Cerebellar nuclear complex (tissue), 1 donor: ENCODE results near the gene PPP1R36.
"Not testable (repeated sequence)": the region's sequence is repeated elsewhere in the genome, so short reads cannot be mapped to it uniquely, and the experiment has no call there.

Source experiments
- DNase-seq, 2 experiments: peaks; one replicate each; lab custom pipeline; 2025; lab: John Stamatoyannopoulos, UW

PPP1R36 gene

DNA sequence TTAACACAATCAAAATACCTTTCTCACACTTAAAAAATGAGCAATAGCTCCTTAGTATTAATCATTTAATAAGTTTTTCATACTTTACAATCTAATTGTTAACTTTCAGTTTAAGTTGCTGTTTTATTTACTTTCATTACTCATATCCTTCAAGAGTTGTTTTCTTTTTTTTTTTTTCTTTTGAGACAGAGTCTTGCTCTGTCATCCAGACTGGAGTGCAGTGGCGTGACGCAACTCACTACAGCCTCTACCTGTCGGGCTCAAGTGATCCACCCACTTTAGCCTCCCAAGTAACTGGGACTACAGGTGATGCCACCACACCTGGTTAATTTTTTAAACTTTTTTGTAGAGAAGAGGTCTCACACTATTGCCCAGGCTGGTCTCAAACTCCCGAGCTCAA lies 29.1 kb upstream of the PPP1R36 start:
- no peak for DNase-seq

DNA sequence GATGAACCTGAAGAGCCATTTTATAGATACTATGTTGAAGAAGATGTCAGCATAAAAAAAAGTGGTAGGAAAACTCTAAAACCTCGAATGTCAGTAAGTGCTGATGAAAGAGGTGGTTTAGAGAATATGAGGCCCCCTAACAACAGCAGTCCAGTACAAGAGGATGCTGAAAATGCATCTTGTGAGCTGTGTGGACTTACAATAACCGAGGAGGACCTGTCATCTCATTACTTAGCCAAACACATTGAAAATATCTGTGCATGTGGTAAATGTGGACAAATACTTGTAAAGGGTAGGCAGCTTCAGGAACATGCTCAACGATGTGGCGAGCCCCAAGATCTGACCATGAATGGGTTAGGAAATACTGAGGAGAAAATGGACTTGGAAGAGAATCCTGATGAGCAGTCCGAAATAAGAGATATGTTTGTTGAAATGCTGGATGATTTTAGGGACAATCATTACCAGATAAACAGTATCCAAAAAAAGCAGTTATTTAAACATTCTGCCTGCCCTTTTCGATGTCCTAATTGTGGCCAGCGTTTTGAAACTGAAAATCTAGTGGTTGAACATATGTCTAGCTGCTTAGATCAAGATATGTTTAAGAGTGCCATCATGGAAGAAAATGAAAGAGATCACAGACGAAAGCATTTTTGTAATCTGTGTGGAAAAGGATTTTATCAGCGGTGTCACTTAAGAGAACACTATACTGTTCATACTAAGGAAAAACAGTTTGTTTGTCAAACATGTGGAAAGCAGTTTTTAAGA lies 27.0 kb upstream of the PPP1R36 start:
- no peak for DNase-seq

- no peak for DNase-seq
Observed at GRCh38 chr14:64525354-64525753, 24.4 kb upstream of the PPP1R36 start.

DNA sequence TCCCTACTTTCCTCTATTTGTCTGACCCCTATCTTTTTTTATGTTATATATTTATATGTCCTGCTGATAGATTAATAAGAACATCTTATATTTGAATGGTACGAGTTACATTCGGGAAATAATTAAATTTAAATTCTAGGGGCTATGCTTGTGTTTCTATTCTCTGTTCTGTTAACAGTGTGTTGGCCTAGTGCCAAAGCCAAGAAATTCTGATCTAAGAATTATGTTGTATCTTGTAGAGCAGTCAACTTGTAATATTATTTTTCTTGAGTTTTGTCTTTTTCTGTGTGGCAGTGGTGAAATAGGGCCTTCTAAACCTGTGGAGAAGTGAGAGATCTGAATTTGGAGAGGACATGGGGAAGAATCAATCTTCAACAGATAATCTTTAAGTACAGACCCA lies 18.2 kb upstream of the PPP1R36 start:
- DNase-seq = no peak

DNA sequence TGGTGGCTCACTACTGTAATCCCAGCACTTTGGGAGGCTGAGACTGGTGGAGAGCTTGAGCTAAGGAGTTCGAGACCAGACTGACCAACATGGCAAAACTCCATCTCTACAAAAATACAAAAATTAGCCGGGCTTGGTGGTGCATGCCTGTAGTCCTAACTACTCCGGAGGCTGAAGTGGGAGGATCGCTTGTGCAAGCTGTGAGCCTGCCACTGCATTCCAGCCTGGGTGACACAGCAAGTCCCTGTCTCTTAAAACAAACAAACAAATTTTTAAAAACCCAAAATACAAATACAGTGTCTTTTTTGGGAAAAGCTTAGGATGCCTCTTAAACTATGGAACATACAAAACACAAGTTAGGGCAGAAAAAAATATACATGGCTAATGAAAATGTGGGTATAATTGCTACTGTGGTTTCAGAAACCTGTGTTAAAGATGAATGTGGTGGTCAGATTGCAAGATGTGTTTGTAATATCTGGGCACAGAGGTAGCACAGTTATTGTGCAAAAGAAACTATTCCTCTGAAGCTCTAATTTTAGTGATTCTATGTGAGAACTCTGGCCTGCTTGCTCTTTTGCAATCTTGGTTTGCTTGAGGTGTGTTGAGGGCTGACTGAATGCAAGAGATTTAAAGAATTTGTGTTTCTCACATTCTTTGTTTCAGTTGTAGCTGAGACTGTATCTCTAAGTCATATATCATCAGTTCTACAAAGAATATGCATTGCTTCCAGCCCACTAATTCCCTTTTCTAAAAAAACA lies 13.1 kb upstream of the PPP1R36 start:
- no peak for DNase-seq

- DNase-seq = peak; percentile 57 to 84
Observed at GRCh38 chr14:64540208-64541202, 9.3 kb upstream of the PPP1R36 start, which contains the start of gene HSPA2. HSPA2 (plus strand) TSS chr14:64540741; CDS start chr14:64540850, 109 bp downstream.

DNA sequence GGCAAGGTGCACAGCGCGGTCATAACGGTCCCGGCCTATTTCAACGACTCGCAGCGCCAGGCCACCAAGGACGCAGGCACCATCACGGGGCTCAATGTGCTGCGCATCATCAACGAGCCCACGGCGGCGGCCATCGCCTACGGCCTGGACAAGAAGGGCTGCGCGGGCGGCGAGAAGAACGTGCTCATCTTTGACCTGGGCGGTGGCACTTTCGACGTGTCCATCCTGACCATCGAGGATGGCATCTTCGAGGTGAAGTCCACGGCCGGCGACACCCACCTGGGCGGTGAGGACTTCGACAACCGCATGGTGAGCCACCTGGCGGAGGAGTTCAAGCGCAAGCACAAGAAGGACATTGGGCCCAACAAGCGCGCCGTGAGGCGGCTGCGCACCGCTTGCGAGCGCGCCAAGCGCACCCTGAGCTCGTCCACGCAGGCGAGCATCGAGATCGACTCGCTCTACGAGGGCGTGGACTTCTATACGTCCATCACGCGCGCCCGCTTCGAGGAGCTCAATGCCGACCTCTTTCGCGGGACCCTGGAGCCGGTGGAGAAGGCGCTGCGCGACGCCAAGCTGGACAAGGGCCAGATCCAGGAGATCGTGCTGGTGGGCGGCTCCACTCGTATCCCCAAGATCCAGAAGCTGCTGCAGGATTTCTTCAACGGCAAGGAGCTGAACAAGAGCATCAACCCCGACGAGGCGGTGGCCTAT lies 8.3 kb upstream of the PPP1R36 start:
- no peak for DNase-seq

DNA sequence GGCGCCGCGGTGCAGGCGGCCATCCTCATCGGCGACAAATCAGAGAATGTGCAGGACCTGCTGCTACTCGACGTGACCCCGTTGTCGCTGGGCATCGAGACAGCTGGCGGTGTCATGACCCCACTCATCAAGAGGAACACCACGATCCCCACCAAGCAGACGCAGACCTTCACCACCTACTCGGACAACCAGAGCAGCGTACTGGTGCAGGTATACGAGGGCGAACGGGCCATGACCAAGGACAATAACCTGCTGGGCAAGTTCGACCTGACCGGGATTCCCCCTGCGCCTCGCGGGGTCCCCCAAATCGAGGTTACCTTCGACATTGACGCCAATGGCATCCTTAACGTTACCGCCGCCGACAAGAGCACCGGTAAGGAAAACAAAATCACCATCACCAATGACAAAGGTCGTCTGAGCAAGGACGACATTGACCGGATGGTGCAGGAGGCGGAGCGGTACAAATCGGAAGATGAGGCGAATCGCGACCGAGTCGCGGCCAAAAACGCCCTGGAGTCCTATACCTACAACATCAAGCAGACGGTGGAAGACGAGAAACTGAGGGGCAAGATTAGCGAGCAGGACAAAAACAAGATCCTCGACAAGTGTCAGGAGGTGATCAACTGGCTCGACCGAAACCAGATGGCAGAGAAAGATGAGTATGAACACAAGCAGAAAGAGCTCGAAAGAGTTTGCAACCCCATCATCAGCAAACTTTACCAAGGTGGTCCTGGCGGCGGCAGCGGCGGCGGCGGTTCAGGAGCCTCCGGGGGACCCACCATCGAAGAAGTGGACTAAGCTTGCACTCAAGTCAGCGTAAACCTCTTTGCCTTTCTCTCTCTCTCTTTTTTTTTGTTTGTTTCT lies 7.6 kb upstream of the PPP1R36 start:
- DNase-seq = no peak

- no peak for DNase-seq
Observed at GRCh38 chr14:64542836-64543201, 6.9 kb upstream of the PPP1R36 start.

DNA sequence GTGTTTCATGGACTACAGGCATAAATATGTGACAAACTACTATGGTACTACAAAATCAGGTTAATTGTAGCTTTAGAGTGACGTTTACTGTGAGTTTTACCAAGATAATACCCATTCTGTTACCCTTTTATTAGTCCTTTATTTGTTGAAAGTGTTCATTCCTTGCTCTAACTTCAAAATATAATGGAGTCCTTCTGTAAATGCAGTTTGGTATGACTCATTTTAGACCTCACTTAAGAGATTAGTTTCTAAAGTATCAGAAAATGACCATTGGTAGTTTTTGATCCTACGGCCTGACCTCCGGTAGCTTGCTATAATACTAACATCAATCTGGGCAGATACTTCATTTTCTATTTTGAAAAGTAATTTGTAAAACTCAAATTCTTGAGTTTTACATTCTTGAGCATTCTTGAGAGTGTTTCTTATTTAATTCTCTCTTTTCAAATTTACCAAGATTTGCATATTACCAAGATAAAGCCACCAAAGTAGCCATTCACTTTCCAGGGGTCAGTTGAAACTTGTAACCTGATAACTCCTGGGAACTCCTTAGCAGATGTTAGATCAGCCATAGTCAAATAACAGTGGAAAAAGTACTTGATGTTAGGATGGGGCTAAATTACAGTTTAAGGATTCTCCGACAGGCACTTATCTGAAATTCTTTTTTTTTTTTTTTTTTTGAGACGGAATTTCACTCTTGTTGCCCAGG lies 5.0 kb upstream of the PPP1R36 start:
- DNase-seq = no peak

DNA sequence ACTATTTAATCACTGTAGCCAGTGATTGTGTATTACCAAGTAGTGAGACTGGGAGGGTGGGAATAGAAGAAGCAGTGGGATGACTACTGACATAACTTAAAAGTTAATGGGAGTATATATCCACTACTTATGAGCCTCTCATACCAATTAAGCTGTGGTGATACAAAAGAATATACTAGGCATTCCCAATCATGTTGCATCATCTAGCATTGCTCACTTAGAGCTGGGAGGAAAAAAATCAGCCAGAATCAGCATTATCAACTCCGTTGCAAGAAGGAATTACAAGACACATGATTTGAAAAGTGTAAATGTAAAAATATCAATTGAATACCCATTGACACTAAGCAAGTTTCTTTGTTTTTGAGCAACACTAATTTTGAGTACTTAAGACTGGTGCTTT lies 745 bp upstream of the PPP1R36 start:
- DNase-seq = no peak

DNA sequence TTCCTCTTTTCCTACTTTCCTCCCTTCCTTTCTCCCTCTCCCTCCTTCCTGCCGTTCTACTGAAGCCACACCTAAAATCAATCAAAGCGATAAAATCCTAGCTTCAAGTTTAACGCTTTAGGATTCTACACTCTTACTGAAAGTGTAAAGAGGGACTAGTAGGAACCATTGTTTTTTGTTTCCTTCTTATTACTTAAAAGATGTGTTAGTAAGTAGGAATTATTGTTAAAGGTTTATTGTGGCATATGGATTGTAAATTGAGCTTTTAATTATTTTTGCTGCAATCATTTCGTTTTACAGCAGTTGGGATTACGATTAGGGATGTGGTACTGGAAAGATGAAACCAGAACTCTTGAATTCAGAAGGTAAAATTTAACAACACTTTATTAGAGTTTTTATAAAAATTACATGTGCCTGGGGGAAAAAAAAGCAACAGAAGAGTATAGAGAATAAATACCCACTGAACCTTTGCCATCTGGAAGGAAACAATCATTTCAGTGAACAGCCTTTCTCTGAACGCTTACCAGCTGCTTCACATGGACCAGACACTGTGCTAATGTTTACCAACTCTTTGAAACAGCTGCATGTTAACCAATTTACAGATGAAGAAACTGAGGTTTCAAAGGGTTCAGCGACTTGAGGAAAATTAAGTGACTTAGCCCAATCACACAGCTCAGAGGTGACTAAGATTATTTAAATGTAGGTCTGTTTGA lies 1.0 kb downstream of the PPP1R36 start:
- DNase-seq = no peak

DNA sequence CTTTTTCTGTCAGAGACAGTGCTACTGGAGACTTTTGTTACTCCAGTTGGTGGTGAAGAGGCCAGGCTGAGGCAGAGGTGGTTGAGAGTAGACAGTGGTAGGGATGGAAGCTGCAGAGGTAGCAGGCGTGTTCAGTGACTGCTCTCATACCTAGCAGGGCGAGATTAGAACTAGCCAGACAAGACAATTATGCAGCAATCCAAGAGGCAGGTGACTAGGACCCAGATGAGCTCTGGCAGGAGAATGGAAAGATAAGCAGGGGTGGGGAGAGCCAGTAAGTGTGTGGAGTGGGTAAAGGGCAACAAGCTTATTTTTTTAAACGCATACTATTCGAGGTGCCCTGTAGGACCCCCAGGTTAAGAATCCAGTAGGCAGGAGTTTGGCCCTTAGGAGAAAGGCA lies 4.8 kb downstream of the PPP1R36 start:
- DNase-seq = no peak

DNA sequence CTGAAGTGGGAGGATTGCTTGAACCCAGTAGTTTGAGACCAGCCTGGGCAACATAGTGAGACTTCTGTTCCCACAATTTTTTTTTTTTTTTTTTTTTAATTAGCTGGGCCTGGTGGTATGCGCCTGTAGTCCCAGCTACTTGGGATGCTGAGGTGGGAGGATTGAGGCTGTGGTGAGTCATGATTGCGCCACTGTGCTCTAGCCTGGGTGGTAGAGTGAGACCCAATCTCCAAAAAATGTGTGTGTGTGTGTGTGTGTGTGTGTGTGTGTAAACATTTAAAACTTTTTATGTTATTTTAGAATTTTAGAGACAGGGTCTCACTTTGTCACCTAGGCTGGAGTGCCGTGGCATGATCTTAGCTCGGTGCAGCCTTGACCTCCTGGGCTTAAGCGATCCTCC lies 6.8 kb downstream of the PPP1R36 start:
- DNase-seq = no peak

- DNase-seq = not testable (repeated sequence)
Observed at GRCh38 chr14:64558216-64558615, 8.5 kb downstream of the PPP1R36 start.

DNA sequence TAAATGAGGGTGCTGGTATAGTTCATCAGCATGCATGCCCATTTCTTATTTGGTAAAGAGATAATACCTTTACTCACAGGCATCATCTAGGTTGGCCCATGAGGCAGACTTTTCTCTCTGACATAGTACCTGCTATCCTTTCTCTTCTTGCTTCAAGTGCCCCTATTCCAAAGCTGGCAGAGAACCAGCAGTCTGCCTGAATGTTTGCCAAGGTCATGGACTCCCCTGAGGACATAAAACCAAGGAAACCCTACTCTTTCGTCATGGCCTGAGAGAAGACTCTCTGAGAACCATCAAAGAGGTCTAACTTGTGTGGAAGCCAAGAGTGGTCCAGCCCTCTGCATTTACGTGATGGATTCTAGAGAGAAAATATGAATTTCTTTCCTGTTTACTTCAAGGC lies 11.9 kb downstream of the PPP1R36 start:
- no peak for DNase-seq

DNA sequence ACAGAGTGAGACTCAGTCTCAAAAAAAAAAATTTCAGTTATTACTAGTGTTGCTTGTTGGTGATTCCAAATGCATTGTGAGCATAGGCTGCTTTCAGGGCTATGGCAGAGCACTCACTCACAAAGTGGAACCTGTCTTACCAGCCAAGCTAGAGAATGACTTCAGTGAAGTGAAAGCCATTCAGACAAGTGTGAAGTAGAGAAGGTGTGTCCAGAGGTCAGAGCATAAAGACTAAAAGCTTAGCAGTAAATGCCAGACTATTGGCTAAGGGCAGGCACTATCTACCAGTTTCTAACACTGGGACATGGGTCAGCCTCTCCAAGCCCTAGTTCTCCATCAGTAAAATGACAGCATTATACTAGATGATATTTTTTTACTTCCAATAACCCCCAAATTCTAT lies 12.7 kb downstream of the PPP1R36 start:
- DNase-seq = no peak

DNA sequence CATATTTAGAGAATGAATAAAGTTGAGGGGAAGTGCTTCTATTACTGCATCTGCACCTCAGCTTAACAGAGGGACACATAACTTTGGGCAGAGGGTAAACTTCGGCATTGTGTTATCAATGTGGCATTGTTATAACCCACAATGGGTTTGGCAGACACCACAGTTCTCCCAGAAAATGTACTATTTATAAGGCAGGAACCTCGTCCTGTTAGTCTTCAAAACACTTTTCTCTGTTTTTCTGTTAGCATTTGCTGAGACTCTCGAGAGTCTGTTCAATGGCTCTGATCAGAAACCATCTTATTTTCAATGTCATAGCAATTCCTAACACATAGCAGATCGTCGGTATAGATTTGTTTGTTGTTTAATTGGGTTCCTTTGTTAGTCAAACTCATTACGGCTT lies 13.9 kb downstream of the PPP1R36 start:
- DNase-seq = no peak

DNA sequence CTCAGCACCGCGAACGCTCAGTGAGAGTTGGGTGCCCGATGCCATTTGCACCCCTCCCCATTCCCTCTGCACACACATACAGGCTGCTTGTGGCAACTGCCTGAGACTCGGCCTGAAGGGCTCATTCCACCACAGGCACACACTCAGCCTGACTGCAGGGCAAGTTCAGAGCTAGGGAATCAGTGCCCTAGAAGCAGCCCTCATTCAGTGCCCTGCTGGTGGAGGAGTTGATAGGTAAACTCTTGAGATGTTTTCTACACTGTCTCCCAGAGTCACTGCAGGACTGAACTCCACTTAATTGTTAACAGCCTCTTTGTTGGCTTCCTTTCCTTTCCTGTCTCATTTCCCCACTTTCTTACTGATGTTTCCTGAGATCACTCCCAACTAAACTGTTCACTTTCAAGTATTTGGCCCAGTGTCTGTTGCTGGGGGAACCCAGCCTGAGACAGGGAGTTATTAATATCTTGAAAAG lies 16.9 kb downstream of the PPP1R36 start:
- no peak for DNase-seq
